ENCODE measurements around the gene OR2AP1. TPM values are rescaled to one million over a fixed set of nuclear protein-coding genes. Genes with fewer than 3 reads are reported as not detected.
"Not testable (repeated sequence)": the region's sequence is repeated elsewhere in the genome, so short reads cannot be mapped to it uniquely, and the experiment has no call there.

Gene OR2AP1
- total RNA-seq, 1 donor from 2014 or later: not detected

DNA sequence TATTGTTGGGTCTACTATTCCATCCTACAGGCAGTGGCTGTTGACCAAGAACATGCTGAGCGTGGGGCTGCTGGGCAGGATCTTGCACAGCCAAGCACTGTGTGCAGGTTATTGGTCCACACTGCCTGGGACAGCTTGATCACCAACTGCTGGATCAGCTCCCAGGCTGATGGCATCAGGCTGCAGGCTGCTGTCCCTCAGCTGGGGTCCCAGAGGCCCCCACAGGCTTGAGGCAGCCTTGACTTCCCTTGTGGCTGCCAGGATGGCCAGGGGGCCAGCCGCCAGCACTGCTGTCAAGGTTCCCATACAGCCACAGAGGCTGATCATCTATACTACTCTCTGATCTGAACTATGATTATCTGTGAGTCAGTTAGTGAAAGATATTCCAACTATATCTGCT is 9.8 kb downstream of the OR2AP1 start:
- TF ChIP-seq, protein P1, sequence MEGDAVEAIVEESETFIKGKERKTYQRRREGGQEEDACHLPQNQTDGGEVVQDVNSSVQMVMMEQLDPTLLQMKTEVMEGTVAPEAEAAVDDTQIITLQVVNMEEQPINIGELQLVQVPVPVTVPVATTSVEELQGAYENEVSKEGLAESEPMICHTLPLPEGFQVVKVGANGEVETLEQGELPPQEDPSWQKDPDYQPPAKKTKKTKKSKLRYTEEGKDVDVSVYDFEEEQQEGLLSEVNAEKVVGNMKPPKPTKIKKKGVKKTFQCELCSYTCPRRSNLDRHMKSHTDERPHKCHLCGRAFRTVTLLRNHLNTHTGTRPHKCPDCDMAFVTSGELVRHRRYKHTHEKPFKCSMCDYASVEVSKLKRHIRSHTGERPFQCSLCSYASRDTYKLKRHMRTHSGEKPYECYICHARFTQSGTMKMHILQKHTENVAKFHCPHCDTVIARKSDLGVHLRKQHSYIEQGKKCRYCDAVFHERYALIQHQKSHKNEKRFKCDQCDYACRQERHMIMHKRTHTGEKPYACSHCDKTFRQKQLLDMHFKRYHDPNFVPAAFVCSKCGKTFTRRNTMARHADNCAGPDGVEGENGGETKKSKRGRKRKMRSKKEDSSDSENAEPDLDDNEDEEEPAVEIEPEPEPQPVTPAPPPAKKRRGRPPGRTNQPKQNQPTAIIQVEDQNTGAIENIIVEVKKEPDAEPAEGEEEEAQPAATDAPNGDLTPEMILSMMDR (conservative IDR thresholded peaks at IDR 0.05): no peak
- H3K9me3 Mint-ChIP-seq: no peaks in the 10 kb centered on the region
- H3K36me3 Mint-ChIP-seq: no peaks in the 10 kb centered on the region
- H3K4me3 Mint-ChIP-seq: no peak overlapping the region
- H3K27ac Mint-ChIP-seq: no peak overlapping the region
- H3K27me3 Mint-ChIP-seq: no peaks in the 10 kb centered on the region
- no peak for DNase-seq (ENCODE audit: extremely low spot score, unreplicated experiment)
- no peaks in the 10 kb centered on the region for H3K4me1 Mint-ChIP-seq (ENCODE audit: unreplicated experiment)

DNA sequence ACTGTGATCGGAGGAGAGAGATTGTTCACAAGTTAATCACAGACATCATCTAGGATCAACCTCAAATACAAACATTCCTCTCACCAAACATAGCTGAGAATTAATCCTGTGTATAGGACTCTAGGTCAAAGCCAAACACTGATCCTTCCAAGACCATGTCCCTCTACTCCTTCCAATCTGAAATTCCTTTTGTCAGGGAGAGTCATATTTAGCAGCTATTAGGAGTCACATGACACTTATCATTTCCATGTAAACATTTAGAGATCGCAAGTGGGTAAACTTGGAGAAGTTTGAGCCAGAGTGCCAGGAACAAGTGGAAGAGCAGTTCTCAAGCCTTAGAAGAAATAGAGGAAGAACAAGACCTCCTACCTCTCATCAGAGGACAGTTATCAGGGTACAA is 13.5 kb downstream of the OR2AP1 start:
- DNase-seq (ENCODE audit: extremely low spot score, unreplicated experiment): no peak
- Mint-ChIP-seq H3K9me3 (no peaks in the 10 kb centered on the region), H3K4me1 (ENCODE audit: unreplicated experiment) (no peaks in the 10 kb centered on the region), H3K36me3 (no peaks in the 10 kb centered on the region), H3K27ac (no peak overlapping the region), H3K27me3 (no peaks in the 10 kb centered on the region), H3K4me3 (no peak overlapping the region)
- TF ChIP-seq, protein P1 (conservative IDR thresholded peaks at IDR 0.05): no peak

DNA sequence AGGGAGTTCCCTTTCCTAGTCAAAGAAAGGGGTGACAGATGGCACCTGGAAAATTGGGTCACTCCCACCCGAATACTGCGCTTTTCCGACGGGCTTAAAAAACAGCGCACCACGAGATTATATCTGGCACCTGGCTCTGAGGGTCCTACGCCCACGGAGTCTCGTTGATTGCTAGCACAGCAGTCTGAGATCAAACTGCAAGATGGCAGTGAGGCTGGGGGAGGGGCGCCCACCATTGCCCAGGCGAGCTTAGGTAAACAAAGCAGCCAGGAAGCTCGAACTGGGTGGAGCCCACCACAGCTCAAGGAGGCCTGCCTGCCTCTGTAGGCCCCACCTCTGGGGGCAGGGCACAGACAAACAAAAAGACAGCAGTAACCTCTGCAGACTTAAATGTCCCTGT is 17.9 kb downstream of the OR2AP1 start:
- H3K4me1 Mint-ChIP-seq (ENCODE audit: unreplicated experiment); H3K4me3 Mint-ChIP-seq; DNase-seq (ENCODE audit: extremely low spot score, unreplicated experiment); H3K9me3 Mint-ChIP-seq; H3K36me3 Mint-ChIP-seq; H3K27me3 Mint-ChIP-seq; H3K27ac Mint-ChIP-seq: not testable (repeated sequence)

DNA sequence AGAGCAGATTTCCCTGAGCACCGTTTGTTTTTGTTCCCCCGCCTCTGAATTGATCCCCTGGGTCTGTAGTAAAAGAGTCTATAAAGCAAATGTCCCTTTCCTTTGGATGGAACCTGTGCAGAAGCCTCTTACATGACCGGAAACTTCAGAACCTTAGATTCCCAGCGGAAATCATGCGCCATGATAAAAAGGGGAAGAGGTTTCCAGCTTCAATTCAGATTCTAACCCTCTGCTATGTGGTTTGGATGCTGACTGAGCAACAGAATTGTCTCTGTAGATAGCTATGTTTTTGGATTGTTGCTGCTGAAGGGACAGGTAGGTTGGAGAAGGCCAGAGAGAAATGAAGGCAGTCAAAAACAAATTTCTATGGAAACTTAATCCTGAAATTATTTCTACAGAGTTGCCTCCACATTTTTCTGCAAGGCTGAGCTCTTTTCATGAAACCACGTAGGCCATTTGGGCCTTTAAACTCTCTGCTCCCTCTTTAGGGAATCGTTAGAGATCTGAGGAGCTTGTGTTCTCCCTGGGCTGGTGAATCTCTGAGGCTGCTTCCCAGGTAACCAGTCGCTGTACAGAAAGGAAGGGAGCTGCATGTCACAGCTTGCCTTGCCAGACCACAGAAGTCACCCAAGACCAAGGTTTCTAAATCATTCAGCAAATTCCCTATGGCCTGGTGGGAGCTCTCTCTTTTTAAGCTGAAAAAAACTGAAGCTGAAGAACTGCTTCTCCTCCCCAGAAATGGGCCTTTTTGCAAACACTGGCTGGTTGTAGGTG is 35.7 kb downstream of the OR2AP1 start:
- no peak for DNase-seq (ENCODE audit: extremely low spot score, unreplicated experiment)

GRCh38 chr12:55610598-55610997 is 38.3 kb downstream of the OR2AP1 start:
- H3K36me3 Mint-ChIP-seq: no peaks in the 10 kb centered on the region
- H3K27me3 Mint-ChIP-seq: peaks cover 12% of the 10 kb centered on the region
- no peak overlapping the region for H3K4me3 Mint-ChIP-seq
- no peaks in the 10 kb centered on the region for H3K4me1 Mint-ChIP-seq (ENCODE audit: unreplicated experiment)
- no peak for DNase-seq (ENCODE audit: extremely low spot score, unreplicated experiment)
- H3K9me3 Mint-ChIP-seq: peaks cover 8% of the 10 kb centered on the region
- TF ChIP-seq, protein P1 (conservative IDR thresholded peaks at IDR 0.05): no peak
- H3K27ac Mint-ChIP-seq: no peak overlapping the region

More for the DNA sequence above, 35.7 kb downstream of the OR2AP1 start:
- Mint-ChIP-seq H3K4me1 (ENCODE audit: unreplicated experiment) (no peaks in the 10 kb centered on the region), H3K36me3 (no peaks in the 10 kb centered on the region), H3K27ac (no peak overlapping the region), H3K4me3 (no peak overlapping the region), H3K27me3 (peaks cover 12% of the 10 kb centered on the region), H3K9me3 (no peaks in the 10 kb centered on the region)
- TF ChIP-seq, protein P1 (conservative IDR thresholded peaks at IDR 0.05): no peak

DNA sequence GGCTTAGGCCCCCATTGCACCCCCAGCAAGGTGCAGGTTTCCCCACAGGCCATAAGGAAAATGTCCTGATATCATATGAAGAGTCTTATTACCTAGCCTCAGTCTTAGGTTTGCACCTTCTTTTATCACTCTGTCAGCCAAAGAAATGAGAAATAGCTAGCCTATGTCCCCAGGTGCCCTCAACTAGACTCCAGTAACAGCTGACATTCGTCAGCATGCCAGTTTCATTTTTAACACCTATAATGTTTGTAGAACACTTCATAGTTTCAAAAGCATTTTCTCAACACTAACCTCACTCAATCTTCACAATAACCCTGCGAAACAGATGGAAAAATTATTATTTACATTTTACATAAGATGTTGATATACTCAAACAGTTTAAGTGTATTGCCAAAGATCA is 40.4 kb downstream of the OR2AP1 start:
- peaks cover 8% of the 10 kb centered on the region for H3K27me3 Mint-ChIP-seq
- no peaks in the 10 kb centered on the region for H3K36me3 Mint-ChIP-seq
- H3K9me3 Mint-ChIP-seq: peaks cover 15% of the 10 kb centered on the region
- H3K4me1 Mint-ChIP-seq (ENCODE audit: unreplicated experiment): no peaks in the 10 kb centered on the region
- no peak for DNase-seq (ENCODE audit: extremely low spot score, unreplicated experiment)
- TF ChIP-seq, protein P1 (conservative IDR thresholded peaks at IDR 0.05): no peak
- no peak overlapping the region for H3K4me3 Mint-ChIP-seq
- H3K27ac Mint-ChIP-seq: no peak overlapping the region
